ENCODE data around the gene PCDH17.

GRCh38 chr13:57724486-57725272, 93.1 kb downstream of the PCDH17 start:
- TF ChIP-seq RFX5 (IDR thresholded peaks at IDR 0.05; ENCODE audit: low read depth, low read length) (no peak), CTCF (conservative IDR thresholded peaks at IDR 0.05; ENCODE audit: low read depth, low read length) (no peak), MAFK (IDR thresholded peaks at IDR 0.05; ENCODE audit: low read depth, low read length) (no peak), MAZ (IDR thresholded peaks at IDR 0.05; ENCODE audit: borderline replicate concordance, low read depth, low read length) (no peak), RAD21 (IDR thresholded peaks at IDR 0.05; ENCODE audit: low read length) (no peak), MXI1 (IDR thresholded peaks at IDR 0.05; ENCODE audit: borderline replicate concordance, low read depth, low read length) (no peak), RCOR1 (IDR thresholded peaks at IDR 0.05; ENCODE audit: insufficient replicate concordance, low read length) (no peak), POLR2A (IDR thresholded peaks at IDR 0.05; ENCODE audit: low read depth, low read length) (no peak), SMC3 (IDR thresholded peaks at IDR 0.05; ENCODE audit: low read depth, low read length) (no peak)
